GM23338 (cell line): ENCODE results near the gene BEND6. TPM values are rescaled to one million over a fixed set of nuclear protein-coding genes. Genes with fewer than 3 reads are reported as not detected.

ENCODE experiments used
- ATAC-seq: fragments of 200-7000 bp; cut with Tn5 transposase; 3 replicates; pipeline ENCODE4 v1.9.1; 2020
- DNase-seq: peaks from one replicate; pipeline ENCODE4 v3.0.0-alpha.2; 2015; ENCODE audit warnings: low spot score
- H2AFZ ChIP-seq: fragments of 200-600 bp; sonication (generic); 2 replicates; pipeline ENCODE4 v1.8.0; 2016; ENCODE audit warnings: antibody characterized with exemption, mild to moderate bottlenecking, moderate library complexity
- H3F3A ChIP-seq: fragments of 200-600 bp; sonication (generic); replicated peaks from 2 replicates; pipeline ENCODE4 v1.8.0; 2017; ENCODE audit warnings: antibody characterized with exemption, mixed run types, low read depth
- H3K27ac ChIP-seq: fragments of 200-600 bp; sonication (generic); 2 replicates; pipeline ENCODE4 v1.6.1; 2016; ENCODE audit warnings: low read depth
- H3K27me3 ChIP-seq: fragments of 200-600 bp; sonication (generic); 2 replicates; pipeline ENCODE4 v1.8.0; 2016; ENCODE audit warnings: mild to moderate bottlenecking, mixed run types, moderate library complexity; ENCODE audit not compliant: insufficient read depth
- H3K36me3 ChIP-seq: fragments of 200-600 bp; sonication (generic); 2 replicates; pipeline ENCODE4 v1.8.0; 2016; ENCODE audit warnings: mild to moderate bottlenecking; ENCODE audit not compliant: insufficient read depth
- H3K4me1 ChIP-seq: fragments of 200-600 bp; sonication (generic); 2 replicates; pipeline ENCODE4 v1.8.0; 2016; ENCODE audit warnings: mild to moderate bottlenecking, moderate library complexity; ENCODE audit not compliant: insufficient read depth
- H3K4me2 ChIP-seq: fragments of 200-600 bp; sonication (generic); 2 replicates; pipeline ENCODE4 v1.7.1; 2017; ENCODE audit warnings: mixed run types
- H3K4me3 ChIP-seq: fragments of 200-600 bp; sonication (generic); 2 replicates; pipeline ENCODE4 v1.6.1; 2016; ENCODE audit warnings: mixed run types
- H3K79me2 ChIP-seq: fragments of 200-600 bp; sonication (generic); replicated peaks from 2 replicates; pipeline ENCODE4 v1.8.0; 2017; ENCODE audit warnings: mild to moderate bottlenecking; ENCODE audit not compliant: insufficient read depth
- H3K9me2 ChIP-seq: fragments of 200-600 bp; sonication (generic); 2 replicates; pipeline ENCODE4 v1.8.0; 2017; ENCODE audit not compliant: insufficient read depth
- H4K20me1 ChIP-seq: fragments of 200-600 bp; sonication (generic); replicated peaks from 2 replicates; pipeline ENCODE4 v1.8.0; 2017; ENCODE audit warnings: mild to moderate bottlenecking; ENCODE audit not compliant: insufficient read depth
- H3K27ac Mint-ChIP-seq: 2 replicates; pipeline ENCODE4 v1.8.0; 2020; ENCODE audit warnings: inconsistent platforms, mild to moderate bottlenecking, moderate library complexity, mixed read lengths
- H3K27me3 Mint-ChIP-seq: 3 replicates; pipeline ENCODE4 v1.8.0; 2022; ENCODE audit warnings: low read depth, mild to moderate bottlenecking, moderate library complexity, mixed read lengths, inconsistent platforms; ENCODE audit not compliant: insufficient read depth, poor library complexity
- H3K36me3 Mint-ChIP-seq: 3 replicates; pipeline ENCODE4 v1.8.0; 2021; ENCODE audit warnings: low read depth, mild to moderate bottlenecking, inconsistent platforms, moderate library complexity, mixed read lengths
- H3K4me1 Mint-ChIP-seq: 3 replicates; pipeline ENCODE4 v1.8.0; 2020; ENCODE audit warnings: mild to moderate bottlenecking, inconsistent platforms, mixed read lengths
- H3K4me3 Mint-ChIP-seq: 3 replicates; pipeline ENCODE4 v1.8.0; 2021; ENCODE audit warnings: moderate library complexity, mild to moderate bottlenecking, inconsistent platforms, mixed read lengths
- H3K9me3 Mint-ChIP-seq: 3 replicates; pipeline ENCODE4 v1.8.0; 2020; ENCODE audit warnings: moderate library complexity, mild to moderate bottlenecking, inconsistent platforms, mixed read lengths
- CREB1 ChIP-seq: fragments of 250-450 bp; sonication (Bioruptor Pico); IDR thresholded peaks from 2 replicates; pipeline ENCODE4 v1.5.0; 2020; ENCODE audit warnings: low read depth, mild to moderate bottlenecking, moderate library complexity
- CTCF ChIP-seq, 2 experiments: fragments of 200-600 bp in 1 of 2; sonication (generic) in 1 of 2; conservative IDR thresholded peaks; 2 replicates each; pipeline versions ENCODE4 v1.5.1 to v1.6.1; 2016 to 2017; ENCODE audit warnings: antibody characterized with exemption in 2 of 2, low read depth in 2 of 2, mild to moderate bottlenecking in 2 of 2, moderate library complexity in 1 of 2
- ETS1 ChIP-seq: IDR thresholded peaks from 2 replicates; pipeline ENCODE4 v1.6.1; 2016; ENCODE audit warnings: antibody characterized with exemption
- EZH2 ChIP-seq: fragments of 200-600 bp; sonication (generic); IDR thresholded peaks from one replicate; pipeline ENCODE4 v1.8.0; 2017; ENCODE audit warnings: antibody characterized with exemption, mild to moderate bottlenecking, low read depth; ENCODE audit not compliant: unreplicated experiment
- EZH2phosphoT487 ChIP-seq: fragments of 200-600 bp; sonication (generic); IDR thresholded peaks from one replicate; pipeline ENCODE4 v1.8.1; 2018; ENCODE audit warnings: antibody characterized with exemption; ENCODE audit not compliant: unreplicated experiment
- JUNB ChIP-seq: IDR thresholded peaks from one replicate; pipeline ENCODE4 v1.6.1; 2016; ENCODE audit warnings: antibody characterized with exemption; ENCODE audit not compliant: unreplicated experiment
- NANOG ChIP-seq: IDR thresholded peaks from 2 replicates; pipeline ENCODE4 v1.6.1; 2016; ENCODE audit warnings: antibody characterized with exemption, borderline replicate concordance
- POLR2AphosphoS5 ChIP-seq: IDR thresholded peaks from 2 replicates; pipeline ENCODE4 v1.6.1; 2016; ENCODE audit warnings: antibody characterized with exemption, low read depth
- REST ChIP-seq: IDR thresholded peaks from one replicate; pipeline ENCODE4 v1.6.1; 2018; ENCODE audit warnings: antibody characterized with exemption; ENCODE audit not compliant: unreplicated experiment
- STAT1 ChIP-seq: IDR thresholded peaks from one replicate; pipeline ENCODE4 v1.6.1; 2016; ENCODE audit warnings: antibody characterized with exemption; ENCODE audit not compliant: unreplicated experiment
- ZNF114 ChIP-seq: fragments of 250-450 bp; sonication (Bioruptor Pico); IDR thresholded peaks from 2 replicates; pipeline ENCODE4 v1.5.0; 2020; ENCODE audit warnings: mild to moderate bottlenecking, moderate library complexity
- ZNF331 ChIP-seq: fragments of 250-450 bp; sonication (Bioruptor Pico); IDR thresholded peaks from 2 replicates; pipeline ENCODE4 v1.5.0; 2020; ENCODE audit warnings: low read depth, mild to moderate bottlenecking, moderate library complexity
- ZNF462 ChIP-seq: fragments of 250-450 bp; sonication (Bioruptor Pico); IDR thresholded peaks from 2 replicates; pipeline ENCODE4 v1.5.0; 2020; ENCODE audit warnings: mild to moderate bottlenecking, moderate library complexity
- polyA plus RNA-seq: library from polyadenylated mRNA; unstranded; fragments of >200 nt; fragmentation: Nextera tagmentation; extraction: Ambion mirVana; gene quantifications from 2 replicates; pipeline ENCODE4 v1.2.1, GENCODE V29; 2016
- total RNA-seq: library from RNA; depleted of rRNA; stranded (reverse); fragments of >200 nt; shearing (Covaris generic); gene quantifications from 2 replicates; pipeline ENCODE4 v1.2.3, GENCODE V29; 2014

Gene BEND6
- total and polyA plus RNA-seq, 2 experiments from 2014 or later, result 6.0 to 6.7 TPM

- H2AFZ ChIP-seq, result no peak overlapping the region
- peaks cover 6% of the 10 kb centered on the region for H3K4me1 ChIP-seq
- Mint-ChIP-seq H3K4me3 (no peak overlapping the region), H3K27ac (no peak overlapping the region), H3K27me3 (no peaks in the 10 kb centered on the region), H3K9me3 (no peaks in the 10 kb centered on the region), H3K4me1 (peaks cover 10% of the 10 kb centered on the region), H3K36me3 (no peaks in the 10 kb centered on the region)
- H3K36me3 ChIP-seq, result no peaks in the 10 kb centered on the region
- no peak overlapping the region for H3K27ac ChIP-seq
- H3K79me2 ChIP-seq, result no peaks in the 10 kb centered on the region
- DNase-seq (no peak), ATAC-seq (no peak)
- no peaks in the 10 kb centered on the region for H3F3A ChIP-seq
- no peak overlapping the region for H3K4me3 ChIP-seq
- H3K27me3 ChIP-seq, result no peaks in the 10 kb centered on the region
- H3K9me2 ChIP-seq, result no peaks in the 10 kb centered on the region
- no peak for TF ChIP-seq JUNB
- TF ChIP-seq ZNF462 (CRISPR knock-in tag), result no peak
- no peak for TF ChIP-seq NANOG
- no peak for TF ChIP-seq CTCF (conservative IDR thresholded peaks at IDR 0.05; ENCODE audit: low read depth in 2 of 2)
- no peak for TF ChIP-seq REST
- no peak for TF ChIP-seq CREB1 (CRISPR knock-in tag)
- TF ChIP-seq ZNF331 (CRISPR knock-in tag), result no peak
- TF ChIP-seq POLR2AphosphoS5, result no peak
- TF ChIP-seq ETS1, result no peak
- TF ChIP-seq STAT1, result no peak
- no peak for TF ChIP-seq ZNF114
- no peak for TF ChIP-seq EZH2phosphoT487
- TF ChIP-seq EZH2, result no peak
- H3K4me2 ChIP-seq, result no peak overlapping the region
- H4K20me1 ChIP-seq, result no peaks in the 10 kb centered on the region; the same call in 1 of the 2 replicates
Observed at GRCh38 chr6:56963793-56964192, 8.9 kb downstream of the BEND6 start.
